ENCODE results near the gene ZNF469.

The ZNF469 gene, protein sequence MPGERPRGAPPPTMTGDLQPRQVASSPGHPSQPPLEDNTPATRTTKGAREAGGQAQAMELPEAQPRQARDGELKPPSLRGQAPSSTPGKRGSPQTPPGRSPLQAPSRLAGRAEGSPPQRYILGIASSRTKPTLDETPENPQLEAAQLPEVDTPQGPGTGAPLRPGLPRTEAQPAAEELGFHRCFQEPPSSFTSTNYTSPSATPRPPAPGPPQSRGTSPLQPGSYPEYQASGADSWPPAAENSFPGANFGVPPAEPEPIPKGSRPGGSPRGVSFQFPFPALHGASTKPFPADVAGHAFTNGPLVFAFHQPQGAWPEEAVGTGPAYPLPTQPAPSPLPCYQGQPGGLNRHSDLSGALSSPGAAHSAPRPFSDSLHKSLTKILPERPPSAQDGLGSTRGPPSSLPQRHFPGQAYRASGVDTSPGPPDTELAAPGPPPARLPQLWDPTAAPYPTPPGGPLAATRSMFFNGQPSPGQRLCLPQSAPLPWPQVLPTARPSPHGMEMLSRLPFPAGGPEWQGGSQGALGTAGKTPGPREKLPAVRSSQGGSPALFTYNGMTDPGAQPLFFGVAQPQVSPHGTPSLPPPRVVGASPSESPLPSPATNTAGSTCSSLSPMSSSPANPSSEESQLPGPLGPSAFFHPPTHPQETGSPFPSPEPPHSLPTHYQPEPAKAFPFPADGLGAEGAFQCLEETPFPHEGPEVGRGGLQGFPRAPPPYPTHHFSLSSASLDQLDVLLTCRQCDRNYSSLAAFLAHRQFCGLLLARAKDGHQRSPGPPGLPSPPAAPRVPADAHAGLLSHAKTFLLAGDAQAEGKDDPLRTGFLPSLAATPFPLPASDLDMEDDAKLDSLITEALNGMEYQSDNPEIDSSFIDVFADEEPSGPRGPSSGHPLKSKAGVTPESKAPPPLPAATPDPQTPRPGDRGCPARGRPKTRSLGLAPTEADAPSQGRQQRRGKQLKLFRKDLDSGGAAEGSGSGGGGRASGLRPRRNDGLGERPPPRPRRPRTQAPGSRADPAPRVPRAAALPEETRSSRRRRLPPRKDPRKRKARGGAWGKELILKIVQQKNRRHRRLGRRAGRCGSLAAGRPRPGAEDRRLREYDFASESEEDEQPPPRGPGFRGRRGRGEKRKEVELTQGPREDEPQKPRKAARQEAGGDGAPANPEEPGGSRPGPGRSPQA (N-terminal part only)

DNA sequence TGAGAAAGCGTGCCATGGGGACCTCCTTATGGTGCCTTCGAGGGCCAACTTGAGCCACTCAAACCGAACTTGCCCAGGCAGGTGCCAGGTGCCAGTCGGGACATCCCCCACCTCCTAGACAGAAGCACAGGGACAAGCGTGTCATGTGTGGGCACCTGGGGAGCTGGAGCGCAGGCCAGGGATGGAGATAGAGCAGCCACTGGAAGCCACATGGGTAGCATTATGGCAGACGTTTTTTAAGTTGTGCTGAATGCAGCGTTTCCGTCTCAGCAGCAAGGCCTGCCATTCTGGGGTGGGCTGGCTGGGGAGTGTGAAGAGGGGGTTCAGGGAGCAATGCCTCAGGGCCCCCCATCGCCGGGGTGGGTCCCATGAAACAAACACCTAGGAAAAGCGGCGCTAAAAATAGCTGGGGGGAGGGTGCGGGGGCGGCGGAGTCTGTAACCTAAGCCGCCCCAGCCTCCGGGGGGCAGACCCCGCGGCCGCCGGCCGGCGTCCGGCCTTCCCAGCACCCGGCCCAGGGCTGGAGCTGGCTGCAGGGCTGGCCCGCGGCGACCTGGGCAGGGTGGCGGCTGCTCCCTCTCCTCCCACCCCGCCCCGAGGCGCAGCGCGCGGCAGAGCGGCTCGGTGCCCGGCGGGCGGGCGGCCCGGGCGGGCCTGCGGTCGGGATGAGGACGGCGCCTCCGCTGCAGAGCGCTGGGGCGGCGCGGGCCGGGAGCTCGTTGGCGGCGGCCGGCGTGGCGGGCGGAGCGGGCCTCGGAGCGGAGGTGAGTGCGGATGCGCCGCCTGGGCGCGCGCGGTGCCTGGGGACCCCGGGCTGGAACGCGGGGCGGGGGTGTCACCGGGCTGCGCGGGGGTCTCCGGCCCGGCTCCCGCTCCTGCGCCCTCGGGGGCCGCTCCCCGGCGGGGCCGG lies at the start of gene ZNF469:
ZNF469 (plus strand) TSS at position 469 of the 910 bp plus-strand sequence. CDS start 44,512 bp downstream, outside the sequence.
- DNase-seq: no peak

DNA sequence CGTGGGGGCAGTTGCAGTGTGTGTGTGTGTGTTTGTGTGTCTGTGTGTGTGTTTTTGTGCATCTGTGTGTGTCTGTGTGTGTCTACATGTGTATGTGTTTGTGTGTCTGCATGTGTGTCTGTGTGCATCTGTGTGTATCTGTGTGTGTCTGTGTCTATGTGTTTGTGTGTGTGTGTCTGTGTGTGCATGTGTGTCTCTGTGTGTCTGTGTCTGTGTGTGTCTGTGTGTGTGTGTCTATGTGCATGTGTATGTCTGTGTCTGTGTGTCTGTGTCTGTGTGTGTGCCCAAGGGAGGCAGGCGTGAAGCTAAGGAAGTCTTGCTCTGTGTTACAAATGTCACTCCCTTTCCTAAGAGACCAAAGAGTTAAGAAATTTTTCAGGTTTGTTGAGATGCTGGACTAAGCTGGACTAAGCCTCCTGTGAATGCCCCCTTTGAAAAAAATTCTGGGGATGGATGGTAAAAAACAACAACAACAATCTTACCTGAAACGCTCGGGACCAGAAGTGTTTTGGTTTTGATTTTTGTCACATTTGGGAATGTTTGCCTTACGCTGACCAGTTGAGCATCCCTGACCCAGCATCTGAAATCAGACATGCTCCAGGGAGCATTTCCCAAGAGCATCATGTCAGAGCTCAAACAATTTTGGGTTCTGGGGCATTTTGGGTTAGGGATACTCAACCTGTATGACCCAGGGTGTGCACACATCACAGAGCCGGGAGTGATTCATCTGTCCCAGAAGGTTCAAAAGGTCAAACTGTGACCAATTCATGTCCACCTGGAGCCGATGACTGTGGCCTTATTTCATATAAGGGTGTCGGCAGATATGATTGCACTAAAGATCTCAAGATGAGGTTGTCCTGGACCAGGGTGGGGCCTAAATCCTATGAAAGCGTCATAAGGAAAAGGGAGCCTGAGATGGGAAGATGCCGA lies 48.6 kb upstream of the ZNF469 start:
- no peak for DNase-seq

DNA sequence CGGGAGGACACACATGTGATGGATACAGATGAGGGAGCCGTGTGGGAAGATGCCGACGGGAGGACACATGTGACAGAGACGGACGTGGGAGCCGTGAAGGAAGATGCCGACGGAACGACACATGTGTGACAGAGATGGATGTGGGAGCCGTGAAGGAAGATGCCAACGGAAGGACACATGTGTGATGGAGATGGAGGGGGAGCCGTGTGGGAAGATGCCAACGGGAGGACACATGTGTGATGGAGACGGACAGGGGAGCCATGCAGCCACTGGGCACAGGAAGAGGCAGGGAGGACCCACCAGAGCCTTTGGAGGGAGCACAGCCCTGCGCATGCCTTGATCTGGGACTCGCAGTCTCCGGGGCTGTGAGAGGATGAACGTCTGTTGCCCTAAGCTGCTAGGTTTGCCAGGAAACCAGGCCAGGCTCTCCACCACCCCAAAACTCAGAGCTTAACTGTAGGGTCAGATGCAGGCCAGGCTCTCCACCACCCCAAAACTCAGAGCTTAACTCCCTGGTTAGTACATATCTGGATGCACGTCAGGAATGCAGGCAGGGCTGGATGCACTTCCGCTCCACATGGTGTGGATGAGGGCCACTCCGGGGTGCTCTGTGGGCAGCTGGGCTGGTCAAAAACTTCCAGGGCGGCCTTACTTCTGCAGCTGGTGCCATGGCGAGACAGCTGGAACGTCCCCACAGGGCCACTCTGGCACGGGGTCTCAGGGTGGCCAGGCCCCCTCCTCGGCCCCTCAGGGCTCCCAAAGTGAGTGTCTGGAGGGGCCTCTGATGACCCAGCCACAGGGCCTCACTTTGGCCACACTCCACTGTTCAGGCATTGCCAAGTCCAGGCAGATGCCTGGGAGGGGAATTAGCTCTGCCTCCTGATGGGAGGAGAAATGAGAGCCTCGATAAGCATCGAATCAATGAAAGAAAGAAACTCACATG lies 47.7 kb upstream of the ZNF469 start:
- no peak for DNase-seq

DNA sequence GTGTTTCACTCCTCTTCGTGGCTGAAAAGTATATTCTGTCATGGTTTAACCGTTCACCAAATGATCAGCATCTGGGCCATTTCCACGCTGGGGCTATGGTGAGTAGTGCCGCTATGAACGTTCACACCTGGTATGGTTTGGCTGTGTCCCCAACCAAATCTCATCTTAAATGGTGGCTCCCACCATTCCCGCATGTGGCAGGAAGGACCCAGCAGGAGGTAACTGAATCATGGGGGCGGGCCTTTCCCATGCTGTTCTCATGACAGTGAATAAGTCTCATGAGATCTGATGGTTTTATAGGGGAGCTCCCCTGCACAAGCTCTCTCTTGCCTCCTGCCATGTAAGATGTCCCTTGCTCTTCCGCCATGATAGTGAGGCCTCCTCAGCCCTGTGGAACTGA lies 45.7 kb upstream of the ZNF469 start:
- DNase-seq: no peak

DNA sequence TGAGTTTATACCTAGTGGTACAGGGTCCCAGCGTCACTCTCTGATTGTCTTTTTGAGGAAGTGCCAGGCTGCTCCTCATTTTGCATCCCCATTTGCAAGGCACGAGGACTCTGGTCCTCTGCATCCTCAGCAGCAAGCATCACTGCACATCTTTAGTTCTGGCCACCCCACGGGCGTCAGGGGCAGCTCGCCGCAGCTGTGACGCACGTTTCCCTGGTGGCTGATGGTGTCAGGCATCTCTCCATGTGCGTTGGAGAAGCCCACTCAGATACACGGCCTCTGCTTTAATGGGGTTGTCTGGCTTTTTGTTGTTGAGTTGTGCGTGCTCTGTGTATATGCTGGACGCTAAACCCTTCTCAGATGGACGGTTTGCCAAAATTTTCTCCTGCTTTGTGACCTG lies 45.2 kb upstream of the ZNF469 start:
- DNase-seq: no peak

DNA sequence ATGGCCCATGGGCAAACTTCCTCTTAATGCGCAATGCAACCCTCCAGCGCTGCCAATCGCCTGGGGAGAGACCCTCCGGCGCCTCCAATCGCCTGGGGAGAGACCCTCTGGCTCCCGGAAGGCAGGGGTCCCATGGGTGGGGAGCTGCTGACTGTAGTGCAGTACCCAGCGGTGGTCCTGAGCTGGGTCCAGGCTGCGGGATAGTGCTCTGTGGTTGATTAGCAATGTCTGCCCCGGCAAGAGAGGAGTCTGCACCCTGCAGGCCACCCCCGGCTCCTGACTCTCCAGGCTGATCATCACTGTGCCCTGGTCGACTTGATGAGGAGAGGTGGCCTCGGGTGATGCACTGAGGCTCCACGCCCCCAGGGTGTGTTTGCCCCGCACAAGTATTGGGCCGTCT lies 44.6 kb upstream of the ZNF469 start:
- DNase-seq: no peak

DNA sequence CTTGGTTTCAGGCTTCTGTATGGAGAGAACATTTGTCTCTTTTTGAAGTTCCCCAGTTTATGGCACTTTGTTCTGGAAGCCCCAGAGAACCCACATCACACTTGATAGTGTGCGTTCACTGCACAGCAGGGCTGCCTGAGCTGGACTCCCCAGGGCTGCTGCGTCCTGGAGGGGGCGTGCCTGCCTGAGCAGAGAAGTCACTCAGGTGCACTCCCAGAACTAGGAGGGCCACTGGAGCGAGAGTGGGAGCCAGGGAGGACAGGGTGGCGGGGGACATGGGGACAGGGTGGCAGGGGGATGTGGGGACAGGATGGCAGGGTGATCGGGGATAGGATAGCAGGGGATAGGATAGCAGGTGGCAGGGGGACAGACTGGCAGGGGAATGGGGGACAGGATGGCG lies 43.9 kb upstream of the ZNF469 start:
- DNase-seq: no peak

DNA sequence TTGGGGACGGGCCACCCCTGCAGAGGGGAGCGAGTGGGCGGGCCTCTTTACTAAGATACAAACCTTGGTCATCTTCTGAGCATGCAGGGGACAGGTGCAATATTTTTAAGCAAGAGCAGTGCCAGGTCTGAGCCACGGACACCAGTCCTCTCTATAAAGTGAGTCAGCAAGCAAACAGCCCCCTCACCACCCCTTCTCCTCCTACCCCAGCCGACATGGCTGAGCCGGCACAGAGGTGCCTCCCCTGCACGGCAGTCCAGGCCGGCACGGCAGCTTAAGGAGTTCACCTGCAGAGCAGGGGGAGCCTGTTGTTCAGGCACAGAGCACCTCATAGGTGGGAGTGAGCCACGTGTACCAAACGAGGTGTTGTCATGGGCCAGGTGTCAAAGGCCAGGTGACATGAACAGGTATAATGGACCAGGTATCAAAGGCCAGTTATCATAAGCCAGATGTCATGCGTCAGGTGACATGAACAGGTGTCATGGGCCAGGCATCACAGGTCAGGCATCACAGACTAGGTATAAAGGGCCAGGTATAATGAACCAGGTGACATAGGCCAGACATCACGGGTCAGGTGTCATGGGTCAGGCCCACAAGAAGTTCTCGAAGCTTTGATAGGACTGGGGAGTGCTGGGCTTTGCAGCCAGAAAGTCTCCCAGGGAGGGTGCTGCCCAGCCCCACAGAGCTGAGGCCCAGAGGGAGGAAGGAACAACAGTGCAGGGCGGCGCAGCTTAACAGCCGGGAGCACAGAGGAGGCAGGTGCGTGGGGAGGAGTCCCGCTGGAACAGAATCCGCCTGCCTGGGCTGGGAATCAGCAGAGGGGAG lies 42.6 kb upstream of the ZNF469 start:
- peak; percentile 56 for DNase-seq

DNA sequence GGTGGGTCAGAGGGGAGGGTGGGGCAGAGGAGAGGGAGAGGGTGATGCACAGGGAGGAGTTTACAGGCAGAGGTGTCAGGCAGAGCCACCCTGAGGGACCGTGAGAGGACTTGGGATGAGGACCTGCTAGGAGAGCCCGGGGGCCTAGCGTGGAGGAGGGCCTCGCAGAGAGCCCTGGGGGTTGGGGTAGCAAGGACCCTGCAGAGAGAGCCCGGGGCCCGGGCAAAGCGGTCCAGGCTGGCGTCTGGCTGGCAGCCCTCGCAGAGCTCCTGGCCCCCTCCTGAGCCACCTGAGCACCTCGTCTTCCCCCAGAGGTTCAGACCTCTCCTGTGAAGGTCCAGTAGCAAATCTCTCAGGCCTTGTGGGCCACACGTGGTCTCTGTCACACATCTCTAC lies 42.0 kb upstream of the ZNF469 start:
- no peak for DNase-seq

DNA sequence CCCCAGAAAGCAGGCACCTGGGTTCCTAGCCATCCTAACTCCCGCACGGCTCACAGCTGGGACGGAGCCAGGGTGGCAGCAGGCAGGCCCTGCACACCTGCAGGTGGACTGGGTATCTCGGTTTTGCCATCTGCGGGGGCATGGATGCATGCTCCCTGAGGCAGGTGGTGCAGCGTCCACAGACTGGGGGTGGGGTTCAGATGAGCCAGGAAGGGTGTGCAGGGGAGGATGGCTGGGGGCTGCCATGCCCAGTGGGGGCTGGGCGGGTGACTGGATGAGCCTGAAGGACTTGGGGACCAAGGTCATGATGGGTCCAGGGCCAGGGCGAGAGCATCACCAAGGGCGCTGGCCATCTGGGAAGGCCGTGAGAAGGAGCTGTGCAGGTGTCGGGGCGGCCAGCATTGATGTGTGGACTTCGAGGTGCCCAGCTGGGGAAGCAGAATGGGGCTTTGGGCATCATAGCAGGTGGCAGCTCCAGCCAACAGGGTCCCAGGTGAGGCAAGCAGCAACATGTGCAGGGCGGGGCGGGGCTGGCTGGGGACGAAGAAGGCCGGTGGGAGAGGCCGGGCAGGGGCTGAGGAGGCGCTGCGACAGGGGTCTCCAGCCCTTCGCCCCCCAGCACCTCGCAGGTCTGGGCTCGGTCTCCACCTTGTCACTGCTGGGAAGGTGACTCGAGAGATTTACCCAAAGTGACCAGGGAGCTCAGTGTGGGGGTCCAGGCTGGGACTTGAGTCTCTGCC lies 41.0 kb upstream of the ZNF469 start:
- no peak for DNase-seq

DNA sequence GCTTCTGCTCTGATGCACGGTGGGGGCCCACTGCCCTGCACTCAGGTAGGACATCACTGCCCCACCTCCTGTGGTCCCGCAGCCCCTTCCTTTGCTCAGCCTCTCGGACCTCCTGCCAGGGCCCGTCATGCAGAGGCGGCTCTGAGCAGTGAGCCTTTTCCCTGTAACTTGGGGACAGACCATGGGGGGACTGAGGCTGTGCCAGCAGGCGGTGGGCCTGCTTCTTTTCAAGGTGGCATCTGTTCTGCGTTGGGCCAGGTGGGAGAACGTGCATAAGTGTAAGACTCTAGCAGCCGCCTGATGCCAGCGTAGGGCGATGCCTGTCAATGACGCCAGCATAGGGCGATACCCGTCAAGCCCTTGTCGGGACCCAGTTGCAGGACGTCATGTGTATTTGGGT lies 40.3 kb upstream of the ZNF469 start:
- no peak for DNase-seq

DNA sequence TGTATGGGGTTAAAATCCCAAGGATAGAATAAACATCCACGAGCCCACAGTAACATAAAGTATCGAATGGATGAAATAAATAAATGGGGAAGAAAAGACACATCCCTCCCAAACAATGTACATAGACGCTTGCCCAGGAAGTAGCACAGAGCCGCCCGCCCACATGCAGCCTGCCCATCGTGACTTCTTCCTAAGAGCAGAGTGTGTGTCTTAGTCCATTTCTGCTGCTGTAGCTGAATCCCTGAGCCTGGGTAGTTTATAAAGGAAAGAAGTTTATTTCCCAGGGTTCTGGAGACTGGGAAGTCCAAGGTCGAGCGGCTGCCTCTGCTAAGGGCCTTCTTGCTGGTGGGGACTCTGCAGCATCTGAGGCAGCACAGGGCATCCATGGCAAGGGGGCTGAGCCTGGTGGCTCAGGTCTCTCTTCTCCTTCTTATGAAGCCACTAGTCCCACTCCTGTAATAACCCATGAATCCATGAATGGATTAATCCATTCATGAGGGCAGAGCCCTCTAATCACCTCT lies 39.4 kb upstream of the ZNF469 start:
- no peak for DNase-seq

DNA sequence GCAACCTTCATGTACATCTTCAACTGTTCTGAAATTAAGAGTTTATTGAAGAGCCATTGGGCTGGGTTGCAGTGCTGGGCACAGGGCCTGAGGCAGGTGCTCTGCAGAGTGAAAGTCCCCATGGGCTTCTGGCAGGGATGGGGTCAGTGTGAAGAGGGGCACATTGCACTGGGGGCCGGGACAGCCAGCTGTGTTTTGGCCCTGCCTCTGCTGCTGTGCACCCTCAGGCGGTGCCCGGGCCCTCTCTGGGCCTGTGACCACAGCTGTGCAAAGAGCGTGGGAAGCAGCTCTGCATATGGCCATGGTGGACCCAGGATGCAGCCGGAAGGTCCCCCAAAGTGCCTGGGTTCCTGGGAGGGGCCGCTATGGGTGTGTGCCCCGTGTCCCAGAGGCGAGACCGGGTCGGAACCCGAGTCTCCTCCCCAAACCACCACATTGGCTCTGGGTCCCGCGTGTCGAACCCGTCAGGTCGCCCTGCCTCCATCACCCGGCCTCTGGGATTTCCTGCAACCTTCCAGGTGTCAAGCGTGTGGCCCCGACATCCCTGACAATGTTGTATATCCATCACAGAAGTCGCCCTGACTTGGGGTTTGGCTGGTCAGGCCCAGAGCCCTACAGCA lies 38.2 kb upstream of the ZNF469 start:
- DNase-seq: no peak

DNA sequence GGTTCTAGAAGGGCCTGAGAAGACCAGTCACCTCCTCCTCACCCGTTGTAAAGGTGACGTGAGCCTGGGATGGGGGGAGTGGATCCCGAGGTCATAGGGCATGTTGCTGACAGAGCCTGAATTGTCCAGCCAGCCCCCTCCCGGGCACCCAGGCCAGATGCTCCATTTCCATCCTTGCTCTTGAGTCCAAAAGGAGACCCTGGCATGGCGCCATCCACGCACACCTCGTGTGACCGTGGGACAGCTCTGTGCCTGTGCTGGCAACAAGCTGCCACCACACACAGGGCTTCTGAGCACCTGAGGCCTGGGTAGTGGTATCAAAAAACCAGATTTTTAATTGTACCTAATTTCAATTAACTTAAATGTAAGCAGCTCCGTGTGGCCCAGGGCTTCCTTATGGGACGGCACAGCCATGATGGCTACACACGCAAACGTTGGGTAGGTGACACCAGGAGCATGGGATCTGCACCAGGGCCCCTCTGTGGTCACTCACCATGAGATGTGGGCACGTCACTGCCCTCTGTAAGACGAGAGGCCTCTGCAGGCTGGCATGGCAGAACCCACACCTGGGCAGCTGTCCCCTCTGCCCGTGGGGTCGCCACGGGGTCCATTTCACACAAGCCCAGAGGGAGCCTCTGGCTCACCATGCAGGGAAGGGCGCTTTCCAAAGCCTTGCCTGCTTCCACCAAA lies 37.6 kb upstream of the ZNF469 start:
- DNase-seq: no peak

DNA sequence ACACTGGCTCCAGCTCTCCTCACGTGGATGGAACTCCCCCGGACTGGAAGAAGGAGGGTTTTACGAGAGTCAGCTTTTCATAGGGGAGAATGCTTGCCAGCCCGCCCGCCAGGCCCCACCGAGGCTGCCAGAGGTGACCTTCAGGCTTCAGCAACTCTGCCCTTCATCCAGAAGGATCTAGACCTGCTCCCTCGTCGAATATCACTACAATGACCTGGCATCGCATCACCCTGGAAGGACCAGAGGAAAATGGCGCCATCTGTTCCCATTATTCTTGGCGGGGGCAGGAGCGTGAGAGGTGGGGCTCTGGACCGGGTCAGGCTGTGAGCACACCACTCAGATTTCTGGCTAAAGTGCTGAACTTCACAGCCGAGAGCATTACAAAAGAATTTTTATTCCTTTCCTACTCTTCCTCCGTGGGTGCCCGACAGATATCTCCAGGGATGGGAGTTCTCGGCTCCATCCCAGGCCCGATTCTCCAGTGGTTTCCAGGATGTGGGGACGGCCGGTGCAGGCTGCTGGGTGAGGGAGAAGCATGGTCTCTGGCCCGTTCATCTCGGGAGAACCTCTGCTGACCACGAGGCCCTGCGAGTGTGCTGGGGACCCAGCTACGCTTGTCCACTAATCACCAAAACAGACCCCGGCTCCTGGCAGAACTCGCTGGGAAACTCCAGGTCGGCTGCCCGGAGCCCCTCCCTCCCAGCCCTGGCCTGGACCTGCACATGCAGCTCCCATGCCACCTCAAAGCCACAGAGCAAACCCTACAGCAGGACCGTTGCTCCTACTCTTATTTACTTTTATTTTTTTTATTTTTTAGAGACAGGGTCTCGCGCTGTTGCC lies 36.8 kb upstream of the ZNF469 start:
- DNase-seq: no peak
